Neural cell (in vitro differentiated cells): ENCODE results near the gene KRT222. TPM values are rescaled to one million over a fixed set of nuclear protein-coding genes. Genes with fewer than 3 reads are reported as not detected.

Experiments
- H2AFZ ChIP-seq: fragments of 200-600, 300-800 bp; sonication (generic), shearing (Covaris generic); 2 replicates; pipeline ENCODE4 v1.6.0; 2014; ENCODE audit warnings: low read depth, mild to moderate bottlenecking, antibody characterized with exemption, low read length, moderate library complexity
- H3F3A ChIP-seq: fragments of 200-600 bp; shearing (Covaris generic); 2 replicates; pipeline ENCODE4 v1.6.1; 2016; ENCODE audit warnings: mild to moderate bottlenecking, moderate library complexity, mixed read lengths, antibody characterized with exemption, low read length; ENCODE audit not compliant: insufficient read depth, poor library complexity, severe bottlenecking
- H3K27ac ChIP-seq: fragments of 200-600, 300-800 bp; sonication (generic), shearing (Covaris generic); 2 replicates; pipeline ENCODE4 v1.5.1; 2014; ENCODE audit warnings: mild to moderate bottlenecking, low read length, moderate library complexity
- H3K27me3 ChIP-seq: fragments of 300-800, 200-600 bp; sonication (generic), shearing (Covaris generic); 2 replicates; pipeline ENCODE4 v1.6.0; 2014; ENCODE audit warnings: mild to moderate bottlenecking, low read depth, low read length, moderate library complexity; ENCODE audit not compliant: insufficient read depth
- H3K36me3 ChIP-seq: fragments of 300-800, 200-600 bp; sonication (generic), shearing (Covaris generic); 2 replicates; pipeline ENCODE4 v1.5.1; 2014; ENCODE audit warnings: mild to moderate bottlenecking, antibody characterized with exemption, low read length, moderate library complexity; ENCODE audit not compliant: insufficient read depth
- H3K4me2 ChIP-seq: fragments of 300-800, 200-600 bp; sonication (generic), shearing (Covaris generic); 2 replicates; pipeline ENCODE4 v1.6.0; 2014; ENCODE audit warnings: mild to moderate bottlenecking, low read length
- H3K4me3 ChIP-seq: fragments of 300-800, 200-600 bp; sonication (generic), shearing (Covaris generic); 2 replicates; pipeline ENCODE4 v1.5.1; 2014; ENCODE audit warnings: mild to moderate bottlenecking, low read length, moderate library complexity
- H3K79me2 ChIP-seq: fragments of 200-600 bp; shearing (Covaris generic); replicated peaks from 2 replicates; pipeline ENCODE4 v1.6.0; 2014; ENCODE audit warnings: mild to moderate bottlenecking, low read length, moderate library complexity; ENCODE audit not compliant: insufficient read depth
- H3K9ac ChIP-seq: fragments of 300-800, 200-600 bp; sonication (generic), shearing (Covaris generic); 2 replicates; pipeline ENCODE4 v1.6.1; 2016; ENCODE audit warnings: mild to moderate bottlenecking, low read length, mixed read lengths
- H3K9me2 ChIP-seq: fragments of 200-600 bp; shearing (Covaris generic); 2 replicates; pipeline ENCODE4 v1.6.1; 2016; ENCODE audit warnings: mild to moderate bottlenecking, low read length, mixed read lengths; ENCODE audit not compliant: insufficient read depth
- H3K9me3 ChIP-seq: fragments of 200-600, 300-800 bp; sonication (generic), shearing (Covaris generic); 2 replicates; pipeline ENCODE4 v1.6.1; 2016; ENCODE audit warnings: mild to moderate bottlenecking, mixed run types, low read length, moderate library complexity, mixed read lengths
- H4K20me1 ChIP-seq: fragments of 200-600 bp; shearing (Covaris generic); 2 replicates; pipeline ENCODE4 v1.6.1; 2016; ENCODE audit warnings: mild to moderate bottlenecking, mixed run types; ENCODE audit not compliant: insufficient read depth
- CTCF ChIP-seq: fragments of 450-650 bp; IDR thresholded peaks from 2 replicates; pipeline ENCODE4 v1.5.1; 2014; ENCODE audit warnings: antibody characterized with exemption, mild to moderate bottlenecking, moderate library complexity; ENCODE audit not compliant: poor library complexity, severe bottlenecking
- EP300 ChIP-seq: fragments of 450-650 bp; conservative IDR thresholded peaks from 2 replicates; pipeline ENCODE4 v1.6.1; 2014; ENCODE audit warnings: antibody characterized with exemption, mild to moderate bottlenecking, moderate library complexity; ENCODE audit not compliant: poor library complexity, severe bottlenecking
- EZH2 ChIP-seq: fragments of 200-600, 300-800 bp; shearing (Covaris generic), sonication (generic); IDR thresholded peaks from 2 replicates; pipeline ENCODE4 v1.6.1; 2014; ENCODE audit warnings: antibody characterized with exemption, low read length, borderline replicate concordance, mild to moderate bottlenecking; ENCODE audit not compliant: insufficient read depth, poor library complexity, severe bottlenecking
- MXI1 ChIP-seq: fragments of 450-650 bp; conservative IDR thresholded peaks from 2 replicates; pipeline ENCODE4 v1.6.1; 2014; ENCODE audit warnings: antibody characterized with exemption, mild to moderate bottlenecking; ENCODE audit not compliant: poor library complexity, severe bottlenecking
- POLR2AphosphoS5 ChIP-seq: IDR thresholded peaks from 2 replicates; pipeline ENCODE4 v1.6.1; 2012
- RAD21 ChIP-seq: fragments of 450-650 bp; conservative IDR thresholded peaks from 2 replicates; pipeline ENCODE4 v1.6.1; 2014; ENCODE audit warnings: antibody characterized with exemption, mild to moderate bottlenecking, moderate library complexity
- REST ChIP-seq: IDR thresholded peaks from 2 replicates; pipeline ENCODE4 v1.6.1; 2012; ENCODE audit warnings: borderline replicate concordance
- SMC3 ChIP-seq: fragments of 450-650 bp; conservative IDR thresholded peaks from 2 replicates; pipeline ENCODE4 v1.6.1; 2014; ENCODE audit warnings: antibody characterized with exemption, mild to moderate bottlenecking, moderate library complexity; ENCODE audit not compliant: poor library complexity
- TAF1 ChIP-seq: IDR thresholded peaks from 2 replicates; pipeline ENCODE4 v1.6.1; 2012; ENCODE audit warnings: low read depth
- polyA plus RNA-seq: library from polyadenylated mRNA; depleted of rRNA; stranded (reverse); fragments of >200 nt; gene quantifications from 2 replicates; pipeline ENCODE4 v1.2.3, GENCODE V29; 2014

Gene KRT222
- polyA plus RNA-seq, 1 donor from 2014 or later, result 15.1 TPM

GRCh38 chr17:40680998-40681397 is 16.0 kb upstream of the KRT222 start:
- Histone ChIP-seq H3K27ac (no peak overlapping the region), H3K9me2 (no peaks in the 10 kb centered on the region), H3K27me3 (no peaks in the 10 kb centered on the region), H2AFZ (no peak overlapping the region), H3K4me3 (no peak overlapping the region), H3K79me2 (no peaks in the 10 kb centered on the region), H4K20me1 (no peaks in the 10 kb centered on the region), H3K9ac (no peak overlapping the region), H3K9me3 (no peaks in the 10 kb centered on the region), H3F3A (no peaks in the 10 kb centered on the region), H3K36me3 (no peaks in the 10 kb centered on the region), H3K4me2 (no peak overlapping the region)
- TF ChIP-seq SMC3, result no peak
- TF ChIP-seq RAD21, result no peak
- TF ChIP-seq MXI1, result no peak
- TF ChIP-seq POLR2AphosphoS5, result no peak
- TF ChIP-seq EP300, result no peak
- no peak for TF ChIP-seq REST
- TF ChIP-seq CTCF, result no peak
- TF ChIP-seq EZH2, result no peak
- no peak for TF ChIP-seq TAF1

- no peak overlapping the region for H3K4me3 ChIP-seq
- H3K27me3 ChIP-seq, result no peaks in the 10 kb centered on the region
- H3K27ac ChIP-seq, result no peak overlapping the region
- no peak overlapping the region for H3K4me2 ChIP-seq
- H3K9me3 ChIP-seq, result no peaks in the 10 kb centered on the region
- no peak overlapping the region for H3K9ac ChIP-seq
- no peaks in the 10 kb centered on the region for H3K9me2 ChIP-seq
- H4K20me1 ChIP-seq, result no peaks in the 10 kb centered on the region
- no peaks in the 10 kb centered on the region for H3F3A ChIP-seq
- H3K79me2 ChIP-seq, result no peaks in the 10 kb centered on the region
- no peak overlapping the region for H2AFZ ChIP-seq
- TF ChIP-seq EZH2 (no peak), SMC3 (no peak), MXI1 (no peak)
- no peaks in the 10 kb centered on the region for H3K36me3 ChIP-seq
Observed at GRCh38 chr17:40679523-40679907, 14.5 kb upstream of the KRT222 start.

- Histone ChIP-seq H2AFZ (no peak overlapping the region), H3K79me2 (no peaks in the 10 kb centered on the region), H3K27me3 (no peaks in the 10 kb centered on the region), H3K4me3 (no peak overlapping the region), H4K20me1 (no peaks in the 10 kb centered on the region), H3K27ac (no peak overlapping the region), H3K4me2 (no peak overlapping the region), H3K9me2 (no peaks in the 10 kb centered on the region), H3K9ac (no peak overlapping the region), H3K36me3 (no peaks in the 10 kb centered on the region), H3K9me3 (no peaks in the 10 kb centered on the region), H3F3A (no peaks in the 10 kb centered on the region)
- TF ChIP-seq REST (no peak), EP300 (no peak), POLR2AphosphoS5 (no peak), MXI1 (no peak), RAD21 (no peak), SMC3 (no peak)
Observed at GRCh38 chr17:40678902-40679522, 14.0 kb upstream of the KRT222 start.
